Measurements from ENCODE around the gene B4GALNT2.

DNA sequence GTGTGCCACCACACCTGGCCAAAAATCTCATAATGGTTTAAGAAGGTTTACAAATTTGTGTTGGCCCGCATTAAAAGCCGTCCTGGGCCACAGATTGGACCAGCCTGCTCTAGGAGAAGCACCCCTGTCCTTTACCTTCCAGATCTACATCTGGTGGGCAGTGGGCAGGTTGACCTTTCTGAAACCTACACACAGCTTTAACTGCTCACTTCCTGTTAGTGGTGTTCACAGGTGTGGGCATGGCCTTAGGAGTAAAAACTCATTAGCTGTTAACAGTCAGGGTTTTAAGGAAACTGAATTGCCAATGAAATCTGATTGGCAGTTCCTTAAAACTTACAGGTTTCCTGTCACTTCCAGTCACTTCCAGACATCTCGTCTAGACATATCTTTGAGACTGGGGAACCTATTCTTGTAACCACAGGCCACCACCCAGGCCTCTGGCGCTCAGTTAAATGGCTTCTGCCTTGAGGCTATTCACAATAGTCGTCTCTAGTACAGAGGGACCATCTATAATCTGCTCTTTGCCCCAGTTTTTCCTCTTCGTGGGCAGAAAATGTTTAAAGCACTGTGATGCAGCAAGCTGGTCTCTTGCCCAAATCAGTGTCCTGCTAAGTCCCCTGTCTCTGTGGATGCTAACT, 48.5 kb downstream of the B4GALNT2 start:
- TF ChIP-seq, protein P1, sequence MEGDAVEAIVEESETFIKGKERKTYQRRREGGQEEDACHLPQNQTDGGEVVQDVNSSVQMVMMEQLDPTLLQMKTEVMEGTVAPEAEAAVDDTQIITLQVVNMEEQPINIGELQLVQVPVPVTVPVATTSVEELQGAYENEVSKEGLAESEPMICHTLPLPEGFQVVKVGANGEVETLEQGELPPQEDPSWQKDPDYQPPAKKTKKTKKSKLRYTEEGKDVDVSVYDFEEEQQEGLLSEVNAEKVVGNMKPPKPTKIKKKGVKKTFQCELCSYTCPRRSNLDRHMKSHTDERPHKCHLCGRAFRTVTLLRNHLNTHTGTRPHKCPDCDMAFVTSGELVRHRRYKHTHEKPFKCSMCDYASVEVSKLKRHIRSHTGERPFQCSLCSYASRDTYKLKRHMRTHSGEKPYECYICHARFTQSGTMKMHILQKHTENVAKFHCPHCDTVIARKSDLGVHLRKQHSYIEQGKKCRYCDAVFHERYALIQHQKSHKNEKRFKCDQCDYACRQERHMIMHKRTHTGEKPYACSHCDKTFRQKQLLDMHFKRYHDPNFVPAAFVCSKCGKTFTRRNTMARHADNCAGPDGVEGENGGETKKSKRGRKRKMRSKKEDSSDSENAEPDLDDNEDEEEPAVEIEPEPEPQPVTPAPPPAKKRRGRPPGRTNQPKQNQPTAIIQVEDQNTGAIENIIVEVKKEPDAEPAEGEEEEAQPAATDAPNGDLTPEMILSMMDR (conservative IDR thresholded peaks at IDR 0.05; ENCODE audit: low read length): no peak
- TF ChIP-seq EZH2phosphoT487 (IDR thresholded peaks at IDR 0.05; ENCODE audit: borderline replicate concordance): no peak
